ENCODE measurements around the gene SEC23B.

The SEC23B gene

DNA sequence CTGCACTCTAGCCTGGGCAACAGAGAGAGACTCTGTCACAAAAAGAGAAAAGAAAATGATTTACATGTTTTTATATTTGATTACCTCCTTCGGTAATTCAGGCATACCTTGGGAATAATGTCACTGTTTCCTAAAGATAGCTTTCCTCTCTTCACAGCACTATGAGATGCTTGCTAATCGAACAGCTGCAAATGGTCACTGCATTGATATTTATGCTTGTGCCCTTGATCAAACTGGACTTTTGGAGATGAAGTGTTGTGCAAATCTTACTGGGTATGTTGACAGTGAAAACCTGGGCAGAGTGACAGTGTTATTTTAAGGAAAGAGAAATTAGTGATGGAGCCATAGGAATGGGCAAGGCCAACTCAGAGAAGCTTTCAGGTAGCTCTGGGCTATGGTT lies 19.6 kb downstream of the SEC23B start:
- DNase-seq: no peak

DNA sequence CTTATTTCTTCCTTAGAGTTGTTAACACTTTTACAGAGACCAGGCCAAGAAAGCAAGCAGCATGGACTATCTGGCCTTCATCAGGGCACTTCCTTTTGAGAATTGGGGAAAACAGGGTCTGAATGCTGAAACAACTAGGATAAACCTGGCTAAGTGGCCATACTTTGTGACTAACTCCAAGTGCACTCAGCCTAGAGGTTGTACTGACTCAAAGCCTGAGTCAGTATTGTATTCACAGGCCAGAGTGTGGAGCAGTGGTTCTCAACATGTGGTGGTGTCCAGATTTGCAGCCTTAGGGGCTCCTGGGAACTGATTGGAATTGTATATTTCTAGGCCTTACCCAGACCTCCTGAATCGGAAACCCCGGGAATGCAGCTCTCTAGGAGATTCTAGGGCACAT lies 20.1 kb downstream of the SEC23B start:
- DNase-seq: no peak

DNA sequence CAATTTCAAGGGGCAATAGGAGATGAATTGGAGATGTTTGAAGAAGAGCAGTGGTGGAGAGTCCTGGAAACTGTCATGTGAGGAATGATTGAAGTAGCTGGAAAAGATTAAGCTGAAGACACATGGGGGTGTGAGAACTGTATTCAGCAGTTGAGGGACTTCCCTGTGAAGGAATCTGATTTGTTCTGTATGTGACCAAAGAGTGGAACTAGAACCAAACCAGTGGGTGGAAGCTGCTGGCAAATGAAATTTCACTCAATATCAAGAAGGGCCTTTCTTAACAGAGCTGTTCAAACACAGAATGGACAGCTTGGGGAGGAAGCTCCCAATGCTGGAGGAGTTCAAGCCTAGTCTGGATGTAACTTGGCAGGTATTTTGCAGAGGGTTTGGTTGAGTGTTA lies 21.3 kb downstream of the SEC23B start:
- DNase-seq: no peak

DNA sequence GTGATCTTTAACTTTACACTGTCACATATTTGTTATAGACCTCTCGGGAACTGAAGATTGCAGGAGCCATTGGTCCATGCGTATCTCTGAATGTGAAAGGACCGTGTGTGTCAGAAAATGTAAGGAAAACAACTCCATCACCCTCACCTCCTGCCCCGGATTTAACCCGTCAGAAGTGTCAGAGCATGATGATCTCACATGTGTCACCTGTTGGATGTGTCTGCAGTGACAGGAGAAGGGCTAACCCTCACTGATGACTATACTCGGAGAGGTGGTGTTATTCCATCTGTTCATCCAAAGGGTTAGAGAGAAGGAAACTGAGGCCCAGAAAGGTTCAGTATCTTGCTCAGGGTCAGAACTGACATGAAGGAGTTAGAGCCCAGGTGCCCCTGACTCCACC lies 24.9 kb downstream of the SEC23B start:
- DNase-seq: no peak

DNA sequence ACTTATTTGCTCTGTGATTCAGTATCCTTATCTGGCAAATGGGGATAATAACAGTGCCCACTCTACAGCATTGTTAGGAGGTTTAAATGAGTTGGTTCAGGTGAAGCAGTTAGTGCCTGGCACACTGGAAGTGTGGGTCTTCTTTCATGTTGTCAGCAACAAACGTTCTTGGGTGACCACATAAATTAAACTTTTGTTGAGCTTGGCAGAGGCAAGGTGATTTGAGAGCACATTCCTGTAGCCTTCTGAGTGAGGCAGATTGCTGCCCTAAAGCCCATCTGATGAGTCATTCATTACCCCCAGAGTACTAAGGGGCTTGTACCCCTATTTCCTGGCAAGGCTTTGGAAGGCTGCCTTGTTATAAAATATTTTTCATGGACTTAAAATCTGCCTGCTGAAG lies 25.8 kb downstream of the SEC23B start:
- no peak for DNase-seq

DNA sequence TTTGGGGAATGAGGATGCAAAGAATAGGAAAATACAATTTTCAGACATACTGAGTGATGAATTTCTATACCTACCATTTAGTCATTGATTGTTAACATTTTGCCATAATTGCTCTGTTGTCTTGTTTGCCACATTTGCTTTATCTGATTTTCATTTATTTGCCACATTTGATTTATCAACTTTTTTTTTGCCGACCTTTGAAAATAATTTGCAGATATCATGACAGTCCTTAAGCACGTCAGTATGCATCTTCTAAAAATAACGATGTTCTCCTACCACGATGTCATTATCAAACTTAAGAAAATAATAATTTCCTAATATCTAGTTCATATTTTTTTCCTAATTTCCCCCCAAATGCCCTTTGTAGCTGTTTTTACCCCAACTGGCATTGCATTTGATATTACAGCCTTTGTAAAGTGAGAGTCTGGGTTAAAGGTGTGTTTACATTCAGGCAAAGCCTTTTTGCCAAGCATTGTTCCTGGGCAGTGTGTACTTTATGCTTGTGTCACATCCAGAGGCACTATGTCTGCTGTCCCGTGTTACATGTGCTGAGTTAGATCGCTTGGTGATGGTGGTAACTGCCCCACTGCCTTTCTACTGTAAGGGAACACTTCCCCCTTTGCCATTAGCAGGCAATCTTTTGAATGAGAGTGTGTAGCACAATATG lies 26.4 kb downstream of the SEC23B start:
- DNase-seq: no peak

DNA sequence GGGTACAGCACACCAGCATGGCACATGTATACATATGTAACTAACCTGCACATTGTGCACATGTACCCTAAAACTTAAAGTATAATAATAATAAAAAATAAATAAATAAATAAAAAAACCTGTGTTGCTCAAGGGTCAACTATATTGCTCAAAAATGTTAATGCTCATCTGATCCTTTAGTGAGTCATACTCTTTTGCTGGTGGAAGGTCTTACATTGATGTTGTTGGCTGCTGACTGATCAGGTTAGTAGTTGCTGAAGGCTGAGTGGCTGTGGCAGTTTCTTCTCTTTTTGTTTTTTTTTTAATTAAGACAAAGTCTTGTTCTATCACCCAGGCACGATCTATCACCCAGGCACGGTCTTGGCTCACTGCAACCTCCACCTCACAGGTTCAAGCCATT lies 29.9 kb downstream of the SEC23B start:
- no peak for DNase-seq

DNA sequence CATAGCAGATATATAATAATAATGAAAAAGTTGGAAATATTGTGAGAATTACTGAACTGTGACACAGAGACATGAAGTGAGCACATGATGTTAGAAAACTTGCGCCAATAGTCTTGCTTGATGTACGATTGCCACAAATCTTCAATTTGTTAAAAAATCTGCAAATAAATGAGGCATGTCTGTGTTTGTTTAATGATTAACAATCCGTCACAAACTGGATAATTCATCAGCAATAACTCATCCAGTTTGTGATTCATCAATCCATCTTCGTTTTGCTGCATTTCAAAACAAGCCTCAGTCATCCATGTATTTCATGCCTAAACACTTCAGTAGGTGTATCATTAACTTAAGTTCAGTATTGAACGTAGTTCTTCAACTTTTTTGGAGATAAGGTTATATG lies 34.0 kb downstream of the SEC23B start:
- no peak for DNase-seq

DNA sequence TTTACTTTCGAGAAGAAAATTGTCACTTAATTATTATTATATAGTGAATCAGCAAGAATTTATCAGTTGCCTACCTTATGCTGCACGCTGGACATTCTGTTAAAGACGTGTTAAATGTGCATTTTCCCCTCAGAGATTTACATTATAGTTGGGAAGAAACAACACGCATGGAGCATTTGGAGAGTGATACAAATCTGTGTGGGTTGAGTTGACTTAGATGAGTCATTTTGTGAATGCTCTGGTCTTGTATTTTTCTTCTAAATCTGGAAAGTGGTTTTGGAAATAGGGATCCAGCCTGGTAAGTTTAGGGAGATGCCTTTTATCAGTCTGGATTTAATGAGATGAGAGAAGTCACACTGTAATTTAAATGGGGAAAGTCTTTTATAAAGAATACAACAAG lies 35.5 kb downstream of the SEC23B start:
- DNase-seq: no peak

DNA sequence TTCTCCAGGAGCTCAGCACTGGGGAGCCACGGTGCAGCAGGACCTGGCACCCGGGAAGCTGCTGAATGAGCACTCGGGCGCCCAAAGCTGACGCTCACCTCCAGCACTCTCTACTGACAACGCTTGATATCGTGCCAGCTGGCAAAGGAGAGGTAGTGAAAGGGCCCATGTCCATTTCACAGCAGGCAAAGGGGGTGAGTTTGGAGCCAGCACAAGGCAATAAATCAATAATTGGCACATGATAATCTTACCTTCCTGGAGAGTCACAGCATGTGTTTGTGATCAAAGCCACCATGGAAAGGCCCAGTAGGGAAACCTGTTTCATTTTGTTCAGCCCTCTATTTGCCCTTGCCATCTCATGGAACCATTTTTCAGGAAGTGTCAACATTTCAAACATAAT lies 36.2 kb downstream of the SEC23B start:
- DNase-seq: no peak

DNA sequence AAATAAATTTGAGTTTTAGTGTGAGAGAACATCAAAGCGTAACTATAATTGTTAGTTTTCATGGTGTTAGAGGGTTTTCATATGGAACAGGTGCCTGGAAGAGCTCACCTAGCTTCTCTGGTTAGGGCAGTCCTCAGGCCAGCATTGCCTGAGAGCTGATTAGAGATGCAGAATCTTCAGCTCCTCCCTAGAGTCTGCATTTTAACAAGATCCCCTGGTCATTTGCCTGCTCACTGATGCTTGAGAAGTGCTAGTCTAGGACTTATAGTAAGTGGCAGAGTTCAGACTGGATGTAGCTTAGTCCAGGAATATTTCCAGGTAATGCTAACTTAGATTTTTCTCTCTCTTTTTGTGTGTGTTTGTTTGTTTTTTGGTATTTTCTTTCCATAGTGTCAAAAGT lies 37.8 kb downstream of the SEC23B start:
- DNase-seq: no peak

DNA sequence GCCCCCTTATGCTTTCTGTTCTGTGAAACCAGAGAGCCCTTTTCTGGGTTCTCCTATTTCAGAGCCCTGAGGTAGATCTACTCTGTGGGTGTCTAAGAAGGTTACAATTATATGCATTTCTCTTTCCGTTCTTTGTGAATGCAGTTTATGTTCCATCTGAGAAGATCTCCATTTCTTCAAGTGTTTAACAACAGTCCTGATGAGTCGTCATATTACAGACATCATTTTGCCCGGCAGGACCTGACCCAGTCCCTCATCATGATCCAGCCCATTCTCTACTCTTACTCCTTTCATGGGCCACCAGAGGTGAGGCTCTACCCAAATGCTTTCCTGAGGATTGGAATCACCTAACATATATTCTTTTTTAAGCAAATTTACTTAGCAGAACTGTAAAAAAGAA lies 40.7 kb downstream of the SEC23B start:
- DNase-seq: no peak

DNA sequence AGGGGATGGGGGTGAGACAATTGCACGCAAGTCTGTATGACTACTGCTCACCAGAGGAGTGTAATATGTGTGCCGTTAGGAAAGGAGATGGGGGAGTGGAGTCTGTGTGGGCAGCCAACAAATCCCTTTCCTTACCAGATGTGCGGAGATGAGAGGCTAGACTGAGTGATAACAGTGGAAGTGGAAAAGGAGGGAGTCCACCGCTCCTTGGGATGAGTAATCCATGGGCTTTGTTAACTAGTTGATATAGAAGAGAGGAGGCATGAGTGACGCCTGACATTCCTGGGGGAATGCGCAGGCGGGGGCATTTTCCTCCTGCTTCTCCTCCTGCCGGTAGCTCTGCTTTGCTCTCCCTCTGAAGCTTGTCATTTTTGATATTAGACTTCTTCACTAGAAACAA lies 46.0 kb downstream of the SEC23B start:
- no peak for DNase-seq

DNA sequence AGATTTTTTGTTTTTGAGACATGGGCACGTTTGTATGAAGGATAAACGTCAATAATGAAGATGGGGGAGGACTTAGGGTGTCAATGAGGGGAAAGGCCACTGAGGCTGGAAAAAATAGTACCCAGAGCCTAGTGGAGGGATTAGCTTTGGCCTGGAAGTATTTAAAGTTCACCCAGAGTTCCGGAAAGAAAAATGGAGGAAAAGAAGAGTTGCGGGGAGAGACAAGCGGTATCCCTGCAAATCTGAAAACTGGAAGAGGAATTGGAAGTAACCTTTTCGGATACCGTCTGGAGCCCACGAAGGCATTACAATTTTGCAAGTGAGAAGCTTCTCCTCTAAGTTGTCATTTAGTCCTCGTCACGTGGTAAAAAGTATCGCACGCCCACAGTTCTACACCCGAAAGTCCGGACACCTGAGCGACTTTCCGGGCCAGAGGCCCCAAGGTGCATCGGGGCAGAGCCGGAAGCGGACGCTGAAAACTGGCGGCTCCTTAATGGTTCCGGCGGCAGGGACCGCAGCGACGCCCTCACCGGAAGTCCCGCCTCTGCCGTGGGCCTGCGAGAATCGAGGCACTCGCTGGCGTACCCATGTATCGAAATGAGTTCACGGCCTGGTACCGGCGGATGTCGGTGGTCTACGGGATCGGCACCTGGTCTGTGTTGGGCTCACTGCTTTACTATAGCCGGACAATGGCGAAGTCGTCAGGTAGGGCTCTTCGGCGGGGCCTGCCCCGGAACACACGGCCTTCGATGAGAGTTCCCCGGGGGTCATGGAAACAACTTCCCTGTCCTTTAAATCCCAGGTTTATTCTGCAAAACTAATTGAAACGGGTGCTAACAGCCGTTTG lies 59.4 kb downstream of the SEC23B start, which contains the start of gene SMIM26:
Gene SMIM26, plus strand, starts transcription at position 541 of the 847 bp plus-strand sequence. Its CDS starts 47 bp downstream, at position 588.
- DNase-seq: peak; percentile 98

DNA sequence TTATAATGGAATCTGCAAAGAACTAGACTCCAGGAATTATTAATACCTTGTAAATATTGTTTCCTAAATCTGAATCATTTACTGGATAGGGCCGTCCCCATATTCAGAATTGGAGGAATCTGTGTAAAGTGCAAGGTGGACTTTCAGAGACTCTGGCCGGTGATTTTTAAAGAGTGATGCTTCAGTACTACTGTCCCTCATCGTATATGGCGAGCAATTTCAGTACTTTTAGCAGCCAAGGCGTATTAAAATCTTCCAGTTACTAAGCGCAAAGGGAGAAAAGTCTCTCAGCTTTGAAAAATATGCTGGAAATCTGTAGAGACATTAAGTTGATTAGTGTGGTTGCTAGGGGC lies 60.0 kb downstream of the SEC23B start:
- no peak for DNase-seq

DNA sequence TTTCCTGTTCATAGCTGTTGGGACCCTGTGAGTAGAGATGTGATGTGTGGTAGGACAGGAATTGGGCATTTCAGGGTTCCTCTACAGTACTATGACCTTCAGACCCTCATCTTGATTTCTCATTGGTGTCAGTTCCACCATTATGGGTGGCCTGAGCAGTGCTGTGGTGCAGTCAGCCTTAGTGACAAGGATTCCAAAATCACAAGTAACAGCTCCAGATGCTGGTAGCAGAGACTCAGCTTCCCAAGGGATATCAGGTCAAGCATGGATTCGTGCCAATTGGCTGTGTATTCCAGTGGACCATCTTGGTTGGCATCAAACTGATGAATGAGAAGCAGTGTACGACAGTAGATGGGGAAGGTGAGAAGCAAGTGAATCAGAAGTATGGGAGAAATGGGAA lies 63.3 kb downstream of the SEC23B start:
- DNase-seq: no peak

DNA sequence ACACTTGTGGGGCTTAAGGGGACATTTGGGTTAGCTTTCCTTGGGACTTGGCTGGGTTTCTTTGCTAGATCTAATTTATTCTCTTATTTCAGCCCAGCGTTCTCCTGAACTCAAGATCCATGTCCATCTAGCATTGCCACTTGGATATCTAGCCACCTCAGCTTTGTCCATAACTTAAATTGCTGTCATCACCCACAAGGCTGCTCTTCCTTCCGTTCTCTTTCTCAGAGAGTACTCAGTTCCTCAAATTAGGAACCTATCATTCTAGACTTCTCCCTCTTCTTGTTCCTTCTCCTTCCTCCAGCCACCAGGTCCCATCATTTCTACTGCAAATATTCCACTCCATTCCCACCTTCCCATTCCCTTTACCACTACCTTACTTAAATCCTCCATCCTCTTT lies 63.8 kb downstream of the SEC23B start:
- no peak for DNase-seq

DNA sequence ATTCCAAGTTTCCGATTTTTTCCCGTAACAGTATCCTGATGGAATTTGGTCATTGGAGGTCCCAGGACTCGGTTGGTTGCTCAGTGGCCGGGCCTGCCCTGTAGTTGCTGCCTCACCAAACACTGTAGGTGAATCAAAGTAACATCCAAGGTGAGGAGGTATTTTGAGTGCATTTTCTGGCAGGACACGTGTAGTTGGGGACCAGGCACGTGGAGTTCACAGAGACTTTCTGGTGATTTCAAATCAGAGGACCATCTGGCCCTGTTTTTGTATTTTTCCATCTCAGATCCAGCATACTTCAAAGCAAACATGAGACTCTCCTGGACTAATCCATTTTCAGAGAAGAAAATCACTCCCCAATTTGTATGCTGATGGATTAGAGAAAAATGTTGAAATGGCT lies 70.2 kb downstream of the SEC23B start:
- DNase-seq: no peak

DNA sequence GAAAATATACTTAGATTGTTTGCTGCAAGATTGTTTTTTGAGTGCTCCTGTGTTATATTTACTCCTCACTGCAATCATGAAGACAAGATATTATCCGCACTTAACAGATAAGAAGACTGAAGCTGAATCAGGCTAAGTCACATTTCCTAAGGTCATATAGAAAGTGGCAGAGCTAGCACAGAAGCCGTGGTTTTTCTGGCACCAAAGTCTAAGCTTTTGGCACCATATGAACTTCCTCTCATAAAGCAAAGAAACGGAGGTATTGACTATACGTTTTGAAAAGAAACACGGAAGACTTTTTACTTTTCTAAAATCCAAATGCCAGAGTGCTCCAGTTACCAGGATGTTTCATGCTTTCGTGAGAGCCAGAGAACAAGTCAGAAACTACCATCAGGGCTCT lies 70.8 kb downstream of the SEC23B start:
- no peak for DNase-seq

DNA sequence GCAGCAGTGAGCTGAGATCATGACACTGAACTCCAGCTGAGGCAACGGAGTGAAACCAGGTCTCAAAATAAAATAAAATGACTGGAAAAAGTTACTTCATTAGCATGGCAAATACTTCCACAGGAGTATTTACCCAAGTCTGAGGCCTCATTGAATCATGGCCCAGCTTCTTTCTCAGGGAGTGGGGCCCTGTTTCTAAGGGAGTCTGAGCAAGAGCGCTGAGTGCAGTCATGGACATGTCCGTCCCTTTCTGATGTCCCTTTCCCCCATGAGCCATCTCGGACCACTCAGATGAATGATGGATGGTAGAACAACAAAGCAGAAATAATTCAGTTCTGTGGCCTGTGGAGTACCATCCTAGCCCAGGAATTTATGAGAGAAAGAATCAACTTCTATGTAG lies 72.3 kb downstream of the SEC23B start:
- DNase-seq: no peak

DNA sequence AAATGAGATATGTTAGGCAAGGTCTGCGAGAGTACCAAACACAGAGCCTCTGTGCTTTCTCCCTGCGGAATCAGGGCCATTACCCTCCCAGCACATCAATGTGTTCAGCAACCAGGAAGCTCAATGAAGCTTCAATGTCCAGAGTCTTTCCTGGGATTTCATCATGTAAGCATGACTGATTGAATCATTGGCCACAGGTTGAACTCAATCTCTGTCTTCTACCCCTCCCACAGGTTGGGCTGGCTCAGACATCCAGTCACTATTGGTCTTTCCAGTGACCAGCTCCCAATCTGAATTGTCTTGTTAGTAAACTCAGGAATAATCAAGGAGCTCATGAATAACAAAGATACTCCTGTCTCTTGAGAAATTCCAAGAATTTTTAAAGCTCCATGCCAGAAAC lies 77.4 kb downstream of the SEC23B start:
- peak; percentile 69 for DNase-seq

DNA sequence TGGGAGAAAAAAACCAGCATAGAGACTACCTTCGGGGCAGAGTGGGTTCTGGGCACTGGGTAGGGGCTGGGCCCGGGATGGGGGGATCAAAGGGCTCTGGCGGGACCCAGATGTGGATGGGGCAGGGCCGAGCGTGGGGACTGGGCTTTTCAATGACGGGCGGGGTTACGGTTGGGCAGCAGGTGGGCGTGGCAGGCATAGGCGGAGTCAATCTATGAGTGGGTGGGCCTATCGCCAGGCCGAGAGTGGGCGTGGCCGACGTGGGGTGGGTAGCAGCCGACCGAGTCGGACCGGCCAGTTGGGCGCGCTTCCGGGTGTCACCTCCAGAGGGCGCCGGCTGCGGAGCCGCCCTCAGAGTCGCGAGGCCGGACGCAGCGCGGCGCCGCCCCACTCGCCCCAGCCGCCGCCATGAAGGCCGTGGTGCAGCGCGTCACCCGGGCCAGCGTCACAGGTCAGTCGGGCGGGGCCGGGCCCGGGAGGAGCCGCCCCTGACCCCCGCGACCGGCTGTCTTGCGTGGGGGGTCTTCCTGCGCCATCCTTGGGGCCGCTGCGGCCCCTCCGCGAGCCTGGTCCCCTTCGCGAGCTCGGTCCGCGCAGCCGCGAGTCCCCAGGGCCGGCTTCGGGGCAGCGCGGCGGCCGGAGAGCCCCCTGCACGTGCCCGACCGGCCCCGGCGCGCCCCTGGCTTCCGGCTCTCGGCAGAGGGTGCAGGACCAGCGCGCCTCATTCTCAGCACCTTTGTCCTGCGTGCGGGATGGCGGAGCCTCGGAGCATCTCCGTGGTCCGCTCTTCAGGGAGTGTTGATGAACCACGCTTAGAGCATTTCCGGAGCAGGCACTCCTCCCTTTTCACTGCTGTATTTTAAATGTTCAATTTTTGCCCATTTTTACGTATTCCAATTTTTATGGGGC lies 80.2 kb downstream of the SEC23B start, which contains the start of gene DTD1:
Gene DTD1, plus strand, starts transcription at position 390 of the 909 bp plus-strand sequence. Its CDS starts 19 bp downstream, at position 409.
- DNase-seq: peak; percentile 95

DNA sequence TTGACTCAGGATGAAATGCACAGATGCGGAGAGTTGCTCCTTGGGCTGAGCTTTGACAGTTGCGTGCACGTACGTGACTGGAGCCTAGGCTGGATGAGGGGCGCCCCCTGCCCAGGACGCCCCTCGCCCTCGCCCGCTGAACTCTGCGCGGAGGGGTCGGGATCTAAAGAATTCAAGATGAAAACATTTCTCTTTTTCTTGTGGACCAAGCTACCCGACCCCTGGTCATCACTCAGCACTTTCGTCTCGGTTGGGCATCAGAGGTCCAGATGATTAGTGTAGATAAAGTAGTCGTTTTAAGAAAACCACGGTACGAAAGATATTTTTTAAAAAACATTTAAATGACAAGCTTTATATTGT lies 80.8 kb downstream of the SEC23B start:
- peak; percentile 44 for DNase-seq
